K562 (cell line): ENCODE results near the gene MAP3K12.

Experiments used
- TCF7 ChIP-seq: sonication (generic); IDR thresholded peaks from 2 replicates; pipeline ENCODE4 v1.6.1; 2016; ENCODE audit warnings: antibody characterized with exemption, borderline replicate concordance
- ZBTB7A ChIP-seq: IDR thresholded peaks from 2 replicates; pipeline ENCODE4 v1.6.1; 2011; ENCODE audit warnings: low read depth, mild to moderate bottlenecking, low read length, moderate library complexity, borderline replicate concordance; ENCODE audit not compliant: control insufficient read depth

DNA sequence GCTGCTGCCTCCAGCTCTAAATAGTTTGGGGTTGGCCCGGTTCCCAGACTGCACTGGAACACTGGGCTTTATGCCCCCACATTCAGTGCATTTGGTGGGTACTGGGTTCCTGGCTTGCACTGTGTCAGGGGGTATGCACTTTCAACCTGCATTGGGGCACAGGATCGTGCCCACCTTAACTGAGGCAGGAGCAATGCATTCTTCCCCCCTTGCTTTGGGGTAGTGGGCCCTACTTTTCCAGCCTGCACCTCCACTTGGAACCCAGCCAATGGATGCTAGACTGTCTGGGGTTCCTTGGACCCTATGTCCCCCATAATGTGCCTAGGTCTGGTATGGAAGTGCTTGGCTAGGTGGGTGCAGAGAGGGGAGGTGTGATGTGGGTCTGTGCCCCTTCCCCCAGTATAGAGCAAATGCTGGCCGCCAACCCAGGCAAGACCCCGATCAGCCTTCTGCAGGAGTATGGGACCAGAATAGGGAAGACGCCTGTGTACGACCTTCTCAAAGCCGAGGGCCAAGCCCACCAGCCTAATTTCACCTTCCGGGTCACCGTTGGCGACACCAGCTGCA is 2.4 kb upstream of the MAP3K12 start:
- TF ChIP-seq ZBTB7A, result no peak
- no peak; the same call in 1 of the 2 replicates for TF ChIP-seq TCF7
